Liver (tissue), 3 donors: ENCODE data around the gene CALML6.

Experiments
- CTCF ChIP-seq: fragments of 150-350 bp; IDR thresholded peaks from 2 replicates; pipeline ENCODE4 v1.5.1; 2017; ENCODE audit warnings: improper control_type of control experiment, low read depth, low read length; ENCODE audit not compliant: missing input control
- TAF1 ChIP-seq: conservative IDR thresholded peaks from 2 replicates; pipeline ENCODE4 v1.6.1; 2016; ENCODE audit warnings: antibody characterized with exemption, mild to moderate bottlenecking
- donor health status: healthy.
- donor health status: healthy.

- TF ChIP-seq TAF1 (no peak), CTCF (no peak)
Observed at GRCh38 chr1:1893997-1894353, 21.1 kb upstream of the CALML6 start.
